H1 (cell line): Measurements from ENCODE around the gene MCF2L.

Experiments
- CEBPB ChIP-seq: IDR thresholded peaks from 2 replicates; pipeline ENCODE4 v1.6.1; 2012; ENCODE audit warnings: low read depth, low read length
- CTCF ChIP-seq, 3 experiments: IDR thresholded peaks; 1 replicate in 2 of 3; 2 replicates in 1 of 3; pipeline versions ENCODE4 v1.5.1 to v1.6.1; 2011; ENCODE audit warnings: low read length in 3 of 3, mild to moderate bottlenecking in 3 of 3, inconsistent platforms in 2 of 3, low read depth in 1 of 3, moderate library complexity in 1 of 3; ENCODE audit not compliant: insufficient read depth in 1 of 3; ENCODE audit errors: control extremely low read depth in 1 of 3
- EP300 ChIP-seq, 2 experiments: IDR thresholded peaks; 1 replicate in 1 of 2; 2 replicates in 1 of 2; pipeline ENCODE4 v1.6.1; 2011 to 2012; ENCODE audit warnings: low read depth in 2 of 2, low read length in 2 of 2, mild to moderate bottlenecking in 2 of 2, borderline replicate concordance in 1 of 2, inconsistent platforms in 1 of 2, moderate library complexity in 1 of 2
- EZH2 ChIP-seq: fragments of 200-600 bp; sonication (generic); IDR thresholded peaks from 2 replicates; pipeline ENCODE4 v1.7.1; 2012; ENCODE audit warnings: low read depth, mild to moderate bottlenecking, moderate library complexity, low read length, inconsistent platforms; ENCODE audit not compliant: severe bottlenecking

- TF ChIP-seq EZH2 (no peak), CTCF (IDR thresholded peaks at IDR 0.05; ENCODE audit: control extremely low read depth in 1 of 3, insufficient read depth in 1 of 3, low read depth in 1 of 3, low read length in 3 of 3) (no peak), CEBPB (no peak), EP300 (IDR thresholded peaks at IDR 0.05; ENCODE audit: borderline replicate concordance in 1 of 2, low read depth in 2 of 2, low read length in 2 of 2) (no peak)
These were observed 114.5 kb downstream of the MCF2L start for GRCh38 chr13:113083402-113084061.
